ENCODE measurements around the gene LDLRAD3.

DNA sequence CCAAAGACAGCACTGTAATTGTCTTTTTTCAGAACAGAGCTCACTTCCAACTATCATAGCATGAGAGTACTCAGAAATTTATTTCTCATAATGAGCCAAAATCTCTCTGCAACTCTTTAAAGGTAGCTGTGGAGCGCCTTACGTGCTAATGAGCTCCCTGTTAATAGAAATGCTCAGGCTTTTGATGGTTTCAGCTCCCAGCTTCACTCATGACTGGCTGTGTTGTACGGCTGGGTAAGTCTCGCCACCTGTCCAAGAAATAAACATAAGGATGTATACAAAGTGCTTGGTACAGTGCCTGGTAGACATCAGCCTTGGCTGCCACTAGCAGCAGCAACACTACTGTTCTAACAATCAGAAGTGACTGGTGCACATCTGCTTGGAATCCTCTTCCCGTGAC, 109.4 kb downstream of the LDLRAD3 start:
- TF ChIP-seq, protein P1, sequence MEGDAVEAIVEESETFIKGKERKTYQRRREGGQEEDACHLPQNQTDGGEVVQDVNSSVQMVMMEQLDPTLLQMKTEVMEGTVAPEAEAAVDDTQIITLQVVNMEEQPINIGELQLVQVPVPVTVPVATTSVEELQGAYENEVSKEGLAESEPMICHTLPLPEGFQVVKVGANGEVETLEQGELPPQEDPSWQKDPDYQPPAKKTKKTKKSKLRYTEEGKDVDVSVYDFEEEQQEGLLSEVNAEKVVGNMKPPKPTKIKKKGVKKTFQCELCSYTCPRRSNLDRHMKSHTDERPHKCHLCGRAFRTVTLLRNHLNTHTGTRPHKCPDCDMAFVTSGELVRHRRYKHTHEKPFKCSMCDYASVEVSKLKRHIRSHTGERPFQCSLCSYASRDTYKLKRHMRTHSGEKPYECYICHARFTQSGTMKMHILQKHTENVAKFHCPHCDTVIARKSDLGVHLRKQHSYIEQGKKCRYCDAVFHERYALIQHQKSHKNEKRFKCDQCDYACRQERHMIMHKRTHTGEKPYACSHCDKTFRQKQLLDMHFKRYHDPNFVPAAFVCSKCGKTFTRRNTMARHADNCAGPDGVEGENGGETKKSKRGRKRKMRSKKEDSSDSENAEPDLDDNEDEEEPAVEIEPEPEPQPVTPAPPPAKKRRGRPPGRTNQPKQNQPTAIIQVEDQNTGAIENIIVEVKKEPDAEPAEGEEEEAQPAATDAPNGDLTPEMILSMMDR (IDR thresholded peaks at IDR 0.05), result no peak
- TF ChIP-seq POLR2A (IDR thresholded peaks at IDR 0.05), result no peak

Data from ovary (tissue), 3 donors.